HG02885 (cell line): ENCODE measurements around the gene SNAI1.
"Not testable (repeated sequence)": the region's sequence is repeated elsewhere in the genome, so short reads cannot be mapped to it uniquely, and the experiment has no call there.

ENCODE experiments used
- ATAC-seq: cut with Tn5 transposase; IDR thresholded peaks from one replicate; pipeline ENCODE4 v1.9.1; 2021; ENCODE audit warnings: mild to moderate bottlenecking; ENCODE audit not compliant: unreplicated experiment, poor library complexity

The SNAI1 gene

DNA sequence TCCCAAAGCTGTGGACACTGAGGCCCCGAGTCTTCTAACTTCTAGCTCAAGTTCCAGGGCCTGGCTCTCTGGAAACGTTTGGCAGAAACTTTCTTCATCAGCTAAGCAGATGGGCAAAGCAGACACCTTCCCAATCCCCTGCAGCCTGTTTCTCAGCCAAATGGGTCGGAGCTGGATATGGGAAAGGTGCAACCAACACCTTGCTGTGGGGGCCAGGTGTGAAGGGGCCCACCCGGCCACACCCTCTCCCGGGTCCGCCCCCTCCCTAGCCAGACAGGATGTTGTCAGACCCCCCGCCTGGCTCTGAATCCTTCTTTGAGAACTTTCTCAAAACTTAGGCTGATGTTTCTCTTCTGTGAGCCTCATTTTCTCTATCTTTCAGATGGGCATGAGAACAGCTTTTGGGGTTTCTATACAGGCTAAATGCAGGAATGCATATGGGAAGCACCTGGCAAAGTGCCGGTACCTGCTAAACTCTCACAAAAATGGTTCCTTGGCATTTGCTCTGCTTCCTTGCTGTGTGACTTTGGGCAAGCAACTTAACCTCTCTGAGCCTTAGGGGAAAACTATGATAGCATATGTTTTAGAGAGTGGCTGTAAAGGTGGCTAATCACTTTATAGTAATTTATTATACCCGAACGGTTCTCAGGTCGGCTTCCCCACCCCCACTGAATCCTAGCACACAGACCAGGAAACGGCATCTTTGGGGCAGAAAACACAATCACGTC, 1.8 kb downstream of the SNAI1 start:
- ATAC-seq, result no peak

DNA sequence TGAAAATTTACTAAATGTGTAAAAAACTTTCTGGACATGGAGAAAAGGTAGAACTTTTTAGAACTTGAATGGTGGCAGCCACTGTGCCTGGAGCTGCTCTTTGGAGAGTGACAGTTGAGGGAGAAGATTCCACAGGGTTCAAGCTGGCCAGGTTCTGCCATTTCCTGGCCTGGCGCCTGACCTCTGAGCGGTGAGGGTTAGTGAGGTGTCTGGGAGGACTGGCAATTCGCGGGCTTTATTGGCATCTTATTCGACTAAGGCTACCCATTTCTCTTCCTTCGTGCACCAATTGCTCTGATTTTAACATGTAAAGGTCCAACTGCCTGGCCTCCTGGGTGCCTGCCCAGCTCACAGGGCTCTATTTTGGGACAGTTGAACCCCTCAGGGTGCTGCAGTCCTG, 2.4 kb downstream of the SNAI1 start:
- ATAC-seq, result no peak

GRCh38 chr20:49985617-49986016, 2.8 kb downstream of the SNAI1 start:
- no peak for ATAC-seq

DNA sequence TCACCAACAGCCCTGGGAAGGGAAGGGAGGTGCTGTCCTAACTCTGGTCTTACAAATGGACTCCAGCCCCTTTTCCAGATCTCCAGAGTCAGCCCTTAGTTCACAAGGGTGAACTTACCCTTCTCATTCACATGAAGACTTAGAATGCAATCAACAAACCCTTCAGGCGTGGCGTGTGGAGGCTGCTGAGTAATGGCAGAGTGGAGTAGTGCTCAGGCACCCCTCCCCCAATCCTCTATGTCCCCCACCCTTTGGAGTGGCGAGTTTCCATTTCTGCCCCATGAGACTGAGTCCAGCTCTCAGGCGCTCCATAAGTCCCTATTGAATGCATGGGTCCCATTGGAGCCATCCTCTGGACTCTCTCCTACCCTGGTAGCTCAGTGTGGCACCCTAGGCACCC, 3.3 kb downstream of the SNAI1 start:
- ATAC-seq, result no peak

DNA sequence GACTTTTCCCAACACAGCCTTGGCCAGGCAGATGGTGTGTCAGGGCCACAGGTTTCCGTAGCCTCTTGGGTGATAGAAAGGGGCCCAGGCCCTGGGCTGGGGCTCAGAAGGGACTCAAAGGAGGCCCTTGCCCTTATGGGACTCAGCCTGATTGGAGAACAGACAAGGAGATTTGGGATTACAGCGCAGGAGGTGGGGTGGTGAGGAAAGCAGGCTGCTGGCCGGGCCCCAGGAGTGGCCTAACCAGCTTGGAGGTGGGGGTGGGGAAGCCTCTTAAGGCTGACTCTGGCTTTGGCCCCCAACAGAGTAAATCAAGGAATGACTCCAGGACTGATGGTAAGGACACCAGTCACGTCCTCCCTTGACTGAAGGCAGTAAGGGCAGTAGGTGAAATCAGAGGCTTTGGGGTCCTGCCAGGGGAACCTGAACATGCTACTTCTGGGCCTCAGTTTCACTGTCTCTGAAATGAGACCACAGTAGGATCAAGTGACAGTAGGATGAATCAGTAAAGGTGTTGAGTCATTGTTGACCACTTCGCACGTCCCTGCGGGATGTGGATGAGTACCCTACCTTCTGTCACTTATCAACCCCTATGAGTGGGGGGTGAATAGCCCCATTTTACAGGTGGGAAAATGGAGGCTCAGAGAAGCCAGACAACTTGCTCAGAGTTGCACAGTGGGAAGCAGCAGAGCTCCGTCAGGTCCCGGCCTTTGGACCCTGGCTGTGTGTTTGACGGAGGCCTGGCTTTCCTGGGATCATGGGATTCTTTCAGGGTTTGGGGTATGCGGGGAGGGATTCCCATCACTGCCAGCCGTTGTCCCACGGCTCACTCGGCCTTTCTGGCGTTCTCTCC, 4.5 kb downstream of the SNAI1 start:
- ATAC-seq, result no peak

GRCh38 chr20:49987868-49988690, 5.3 kb downstream of the SNAI1 start:
- no peak for ATAC-seq

- no peak for ATAC-seq
Measured at GRCh38 chr20:49989234-49990065, 6.7 kb downstream of the SNAI1 start.

GRCh38 chr20:49990271-49990720, 7.5 kb downstream of the SNAI1 start:
- no peak for ATAC-seq

DNA sequence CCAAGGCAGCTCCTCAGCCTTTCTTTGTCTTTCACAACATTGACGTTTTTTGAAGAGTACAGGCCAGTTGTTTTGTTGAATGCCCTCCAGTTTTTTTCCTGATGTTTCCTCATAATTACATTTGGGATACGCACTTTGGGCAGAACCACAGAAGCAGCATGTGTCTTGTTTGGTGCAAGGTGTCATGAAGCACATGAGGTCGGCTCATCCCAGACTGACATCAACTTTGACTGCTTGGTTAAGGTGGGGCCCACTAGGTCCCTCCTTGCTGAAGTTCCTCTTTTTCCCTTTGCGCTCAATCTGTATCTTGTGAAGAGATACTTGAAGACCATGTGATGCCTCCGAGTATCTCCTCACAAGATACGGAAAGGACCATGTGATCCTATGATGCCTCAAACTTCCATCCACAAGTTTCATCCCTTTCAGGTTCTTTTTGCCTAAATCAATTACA, 10.5 kb downstream of the SNAI1 start:
- no peak for ATAC-seq

GRCh38 chr20:49995586-49995985, 12.8 kb downstream of the SNAI1 start:
- ATAC-seq, result no peak

DNA sequence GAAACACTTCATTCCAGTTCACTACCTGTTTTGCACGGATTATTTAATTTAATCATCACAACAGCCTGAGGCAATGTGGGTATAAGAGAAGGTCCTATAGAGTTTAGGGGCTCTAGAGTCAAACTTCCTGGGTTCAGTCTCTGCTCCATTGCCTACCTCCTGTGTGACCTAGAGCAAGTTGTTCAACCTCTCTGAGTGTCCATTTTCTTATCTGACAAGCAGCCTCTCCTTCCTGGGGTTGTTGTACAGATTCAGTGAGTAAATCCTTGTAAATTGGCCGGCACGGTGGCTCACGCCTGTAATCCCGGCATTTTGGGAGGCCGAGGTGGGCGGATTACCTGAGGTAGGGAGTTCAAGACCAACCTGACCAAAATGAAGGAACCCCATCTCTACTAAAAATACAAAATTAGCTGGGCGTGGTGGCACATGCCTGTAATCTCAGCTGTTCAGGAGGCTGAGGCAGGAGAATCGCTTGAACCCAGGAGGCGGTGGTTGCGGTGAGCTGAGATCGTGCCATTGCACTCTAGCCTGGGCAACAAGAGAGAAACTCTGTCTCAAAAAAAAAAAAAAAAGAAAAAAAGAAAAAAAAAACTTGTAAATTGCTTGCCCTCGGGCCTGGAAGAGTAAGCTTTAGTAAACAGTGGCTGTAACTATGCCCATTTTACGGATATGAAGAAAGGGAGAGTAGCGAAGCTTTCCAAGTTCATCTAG, 15.9 kb downstream of the SNAI1 start:
- ATAC-seq, result not testable (repeated sequence)

DNA sequence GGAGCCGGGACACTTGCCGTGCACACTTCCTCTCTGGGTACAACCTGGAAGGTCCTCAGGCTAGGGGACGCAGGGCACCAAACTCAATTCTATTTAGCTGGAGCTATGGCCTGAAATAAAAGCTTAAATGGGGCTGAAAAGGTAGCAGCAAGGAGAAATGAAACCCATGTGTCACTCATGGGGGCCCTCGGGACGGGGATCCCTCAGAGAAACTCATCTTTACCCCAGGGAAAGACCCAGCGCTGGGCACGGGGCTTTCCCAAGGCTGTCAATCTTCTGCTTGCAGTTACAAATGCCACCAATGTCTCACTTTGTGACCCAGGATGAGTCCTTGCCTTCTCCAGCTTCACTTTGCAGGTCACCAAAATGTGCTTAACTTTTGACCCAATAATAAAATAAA, 16.5 kb downstream of the SNAI1 start:
- no peak for ATAC-seq

DNA sequence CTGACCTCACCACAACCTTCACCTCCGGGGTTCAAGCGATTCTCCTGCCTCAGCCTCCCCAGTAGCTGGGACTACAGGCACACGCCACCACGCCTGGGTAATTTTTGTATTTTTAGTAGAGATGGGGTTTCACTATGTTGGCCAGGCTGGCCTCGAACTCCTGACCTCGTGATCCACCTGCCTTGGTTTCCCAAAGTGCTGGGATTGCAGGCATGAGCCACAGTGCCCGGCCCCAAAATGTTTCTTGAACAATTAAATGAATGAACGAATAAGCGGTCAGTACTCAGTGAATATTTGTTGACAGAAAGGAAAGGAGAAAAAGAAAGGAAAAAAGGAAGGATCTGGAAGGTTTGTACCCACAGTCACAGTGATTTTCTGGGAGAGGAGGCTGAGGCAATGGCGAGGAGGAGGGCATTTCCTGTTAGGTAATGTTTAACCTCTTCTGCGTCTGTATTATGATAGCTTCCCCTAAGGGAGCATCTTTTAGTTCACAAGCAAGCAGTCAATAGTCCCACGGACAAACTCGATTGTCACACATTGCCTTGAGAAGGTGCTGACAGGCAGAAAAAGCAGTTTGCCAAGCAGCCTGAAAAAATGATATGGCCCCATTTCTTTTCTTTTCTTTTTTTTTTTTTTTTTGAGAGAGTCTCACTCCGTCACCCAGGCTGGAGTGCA, 17.9 kb downstream of the SNAI1 start:
- not testable (repeated sequence) for ATAC-seq

DNA sequence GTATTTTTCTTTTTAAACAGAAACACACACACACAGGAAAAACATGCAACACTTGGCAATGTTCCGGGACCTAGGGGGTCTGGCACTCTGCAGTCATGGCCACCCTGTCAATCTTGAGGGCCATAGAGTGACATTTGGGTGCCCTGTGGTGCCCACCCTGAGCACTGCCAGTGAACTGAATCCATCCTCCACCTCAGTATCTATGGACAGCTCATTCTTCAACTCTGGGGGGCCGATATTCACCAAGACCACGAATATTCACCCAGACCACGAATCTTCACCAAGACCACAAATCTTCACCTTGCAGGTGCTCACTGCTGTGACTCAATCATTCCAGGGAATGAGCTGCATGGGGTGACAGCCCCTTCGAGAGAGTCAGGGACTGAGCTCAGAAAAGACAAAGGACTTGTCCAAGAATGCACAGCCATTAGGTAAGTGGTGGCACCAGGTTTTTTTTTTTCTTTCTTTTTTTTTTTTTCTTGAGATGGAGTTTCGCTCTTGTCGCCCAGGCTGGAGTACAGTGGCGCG, 19.1 kb downstream of the SNAI1 start:
- ATAC-seq, result no peak

- ATAC-seq, result no peak
Measured at GRCh38 chr20:50003253-50003656, 20.5 kb downstream of the SNAI1 start.

GRCh38 chr20:50004229-50004628, 21.4 kb downstream of the SNAI1 start:
- no peak for ATAC-seq

GRCh38 chr20:50005471-50005981, 22.7 kb downstream of the SNAI1 start:
- ATAC-seq, result no peak

DNA sequence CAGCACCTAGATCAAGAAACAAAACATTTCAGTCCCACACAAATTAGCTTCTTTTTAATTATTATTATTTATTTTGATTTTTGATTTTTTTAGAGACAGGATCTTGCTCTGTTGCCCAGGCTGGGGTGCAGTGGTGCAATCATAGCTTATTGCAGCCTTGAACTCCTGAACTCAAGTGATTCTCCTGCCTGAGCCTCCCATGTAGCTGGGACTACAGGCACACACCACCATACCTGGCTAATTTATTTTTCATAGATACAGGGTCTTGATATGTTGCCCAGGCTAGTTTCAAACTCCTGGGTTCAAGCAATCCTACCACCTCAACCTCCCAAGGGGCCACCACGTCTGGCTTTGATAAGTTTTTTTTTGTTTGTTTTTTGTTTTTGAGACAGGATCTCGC, 24.6 kb downstream of the SNAI1 start:
- no peak for ATAC-seq
